ENCODE measurements around the gene TGFA. TPM values are rescaled to one million over a fixed set of nuclear protein-coding genes. Genes with fewer than 3 reads are reported as not detected.

The TGFA gene
- total RNA-seq, 2 donors from 2014 or later, result 2.0 to 3.2 TPM

DNA sequence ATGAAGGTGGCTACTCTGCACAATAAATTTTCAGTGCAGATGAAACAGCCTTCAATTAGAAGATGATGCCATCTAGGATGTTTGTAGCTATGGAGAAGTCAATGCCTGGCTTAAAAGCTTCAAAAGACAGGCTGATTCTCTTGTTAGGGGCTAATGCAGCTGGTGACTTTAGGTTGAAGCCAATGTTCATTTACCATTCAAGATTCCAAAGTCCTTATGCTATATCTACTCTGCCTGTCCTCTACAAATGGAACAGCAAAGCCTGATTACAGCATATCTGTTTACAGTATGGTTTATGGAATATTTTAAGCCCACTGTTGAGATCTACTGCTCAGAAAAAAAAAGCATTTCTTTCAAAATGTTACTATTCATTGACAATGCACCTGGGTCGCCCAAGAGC, 15.8 kb downstream of the TGFA start:
- no peak overlapping the region for H3K27ac ChIP-seq (ENCODE audit: low read depth, low read length)
- Mint-ChIP-seq H3K4me1 (peaks cover 14% of the 10 kb centered on the region), H3K36me3 (ENCODE audit: low read depth) (no peaks in the 10 kb centered on the region), H3K27ac (no peak overlapping the region), H3K9me3 (peaks cover 6% of the 10 kb centered on the region), H3K4me3 (no peak overlapping the region), H3K27me3 (ENCODE audit: insufficient read depth) (peaks cover 4% of the 10 kb centered on the region)
- H3K9me3 ChIP-seq (ENCODE audit: control insufficient read depth, low read length), result peaks cover 9% of the 10 kb centered on the region
- no peak for DNase-seq
- no peaks in the 10 kb centered on the region for H3K27me3 ChIP-seq (ENCODE audit: control insufficient read depth, insufficient read depth, low read length, poor library complexity, severe bottlenecking)
- H3K36me3 ChIP-seq (ENCODE audit: control insufficient read depth, insufficient read depth, low read length), result no peaks in the 10 kb centered on the region
- TF ChIP-seq, protein P1, sequence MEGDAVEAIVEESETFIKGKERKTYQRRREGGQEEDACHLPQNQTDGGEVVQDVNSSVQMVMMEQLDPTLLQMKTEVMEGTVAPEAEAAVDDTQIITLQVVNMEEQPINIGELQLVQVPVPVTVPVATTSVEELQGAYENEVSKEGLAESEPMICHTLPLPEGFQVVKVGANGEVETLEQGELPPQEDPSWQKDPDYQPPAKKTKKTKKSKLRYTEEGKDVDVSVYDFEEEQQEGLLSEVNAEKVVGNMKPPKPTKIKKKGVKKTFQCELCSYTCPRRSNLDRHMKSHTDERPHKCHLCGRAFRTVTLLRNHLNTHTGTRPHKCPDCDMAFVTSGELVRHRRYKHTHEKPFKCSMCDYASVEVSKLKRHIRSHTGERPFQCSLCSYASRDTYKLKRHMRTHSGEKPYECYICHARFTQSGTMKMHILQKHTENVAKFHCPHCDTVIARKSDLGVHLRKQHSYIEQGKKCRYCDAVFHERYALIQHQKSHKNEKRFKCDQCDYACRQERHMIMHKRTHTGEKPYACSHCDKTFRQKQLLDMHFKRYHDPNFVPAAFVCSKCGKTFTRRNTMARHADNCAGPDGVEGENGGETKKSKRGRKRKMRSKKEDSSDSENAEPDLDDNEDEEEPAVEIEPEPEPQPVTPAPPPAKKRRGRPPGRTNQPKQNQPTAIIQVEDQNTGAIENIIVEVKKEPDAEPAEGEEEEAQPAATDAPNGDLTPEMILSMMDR (conservative IDR thresholded peaks at IDR 0.05), result no peak
- no peak overlapping the region for H3K9ac ChIP-seq (ENCODE audit: extremely low read depth, low read length, poor library complexity, severe bottlenecking)
- WGBS, 2 experiments (ENCODE audit: insufficient coverage in 1 of 2, insufficient read length in 1 of 2), result 75 to 96% methylated on average over 1 of the region's 1 CpG
- no peaks in the 10 kb centered on the region for H3K4me1 ChIP-seq (ENCODE audit: control insufficient read depth, insufficient read depth, low read length)
- no peak overlapping the region for H3K4me3 ChIP-seq (ENCODE audit: low read length)

DNA sequence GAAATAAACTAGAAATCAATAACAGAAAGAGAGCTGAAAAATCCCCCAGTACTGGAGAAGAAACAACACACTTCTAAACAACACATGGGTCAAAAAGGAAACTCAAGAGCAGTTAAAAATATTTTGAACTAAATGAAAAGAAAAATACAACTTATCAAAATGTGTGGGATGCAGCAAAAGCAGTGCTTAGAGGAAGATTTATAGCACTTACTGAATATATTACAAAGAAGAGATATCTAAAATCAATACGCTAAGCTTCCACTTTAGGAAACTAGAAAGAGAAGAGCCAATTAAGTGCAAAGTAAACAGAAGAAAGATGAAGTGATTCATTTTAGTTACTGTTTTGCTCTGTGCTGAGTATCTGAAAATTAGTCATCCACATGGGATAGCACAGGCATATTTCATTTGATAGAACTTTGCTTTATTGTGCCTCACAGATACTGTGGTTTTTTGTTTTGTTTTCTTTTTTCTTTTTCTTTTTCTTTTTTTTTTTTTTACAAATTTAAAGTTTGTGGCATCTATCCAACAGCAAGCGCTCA, 17.0 kb downstream of the TGFA start:
- Histone ChIP-seq H3K9me3 (ENCODE audit: control insufficient read depth, low read length) (peaks cover 9% of the 10 kb centered on the region), H3K9ac (ENCODE audit: extremely low read depth, low read length, poor library complexity, severe bottlenecking) (no peak overlapping the region), H3K27ac (ENCODE audit: low read depth, low read length) (no peak overlapping the region), H3K36me3 (ENCODE audit: control insufficient read depth, insufficient read depth, low read length) (no peaks in the 10 kb centered on the region), H3K4me3 (ENCODE audit: low read length) (no peak overlapping the region), H3K4me1 (ENCODE audit: control insufficient read depth, insufficient read depth, low read length) (peaks cover 6% of the 10 kb centered on the region), H3K27me3 (ENCODE audit: control insufficient read depth, insufficient read depth, low read length, poor library complexity, severe bottlenecking) (no peaks in the 10 kb centered on the region)
- H3K4me1 Mint-ChIP-seq, result peaks cover 22% of the 10 kb centered on the region
- no peaks in the 10 kb centered on the region for H3K36me3 Mint-ChIP-seq (ENCODE audit: low read depth)
- H3K27me3 Mint-ChIP-seq (ENCODE audit: insufficient read depth), result peaks cover 4% of the 10 kb centered on the region
- TF ChIP-seq, protein P1 (conservative IDR thresholded peaks at IDR 0.05), result no peak
- DNase-seq, result no peak
- 94 to 100% methylated on average over 1 of the region's 2 CpGs for WGBS, 2 experiments (ENCODE audit: insufficient coverage in 1 of 2, insufficient read length in 1 of 2)
- no peak overlapping the region for H3K4me3 Mint-ChIP-seq
- no peak overlapping the region for H3K27ac Mint-ChIP-seq
- peaks cover 6% of the 10 kb centered on the region for H3K9me3 Mint-ChIP-seq

DNA sequence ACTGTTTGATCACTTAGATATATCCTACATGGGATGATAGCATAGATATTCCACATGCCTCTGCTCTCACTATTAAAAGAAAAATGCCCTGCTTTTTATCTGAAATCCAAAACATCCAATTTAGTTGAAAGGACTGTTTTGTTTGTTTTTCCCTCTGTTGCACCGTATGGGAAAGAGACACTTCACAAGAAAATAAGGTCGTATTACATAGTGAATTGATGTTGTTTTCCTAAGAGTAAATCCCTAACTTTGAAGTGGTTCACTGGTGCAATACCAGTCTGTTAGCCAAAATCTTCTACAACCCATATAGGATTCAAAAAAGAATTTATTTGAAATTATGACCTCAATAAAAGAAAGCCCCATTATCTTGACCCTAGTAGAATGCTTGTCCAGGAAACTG, 18.1 kb downstream of the TGFA start:
- Histone ChIP-seq H3K36me3 (ENCODE audit: control insufficient read depth, insufficient read depth, low read length) (no peaks in the 10 kb centered on the region), H3K4me1 (ENCODE audit: control insufficient read depth, insufficient read depth, low read length) (peaks cover 6% of the 10 kb centered on the region), H3K27ac (ENCODE audit: low read depth, low read length) (no peak overlapping the region), H3K9me3 (ENCODE audit: control insufficient read depth, low read length) (peaks cover 9% of the 10 kb centered on the region), H3K9ac (ENCODE audit: extremely low read depth, low read length, poor library complexity, severe bottlenecking) (no peak overlapping the region), H3K27me3 (ENCODE audit: control insufficient read depth, insufficient read depth, low read length, poor library complexity, severe bottlenecking) (no peaks in the 10 kb centered on the region), H3K4me3 (ENCODE audit: low read length) (no peak overlapping the region)
- Mint-ChIP-seq H3K9me3 (peaks cover 6% of the 10 kb centered on the region), H3K27ac (no peak overlapping the region), H3K4me3 (no peak overlapping the region), H3K4me1 (peaks cover 22% of the 10 kb centered on the region), H3K27me3 (ENCODE audit: insufficient read depth) (peaks cover 4% of the 10 kb centered on the region), H3K36me3 (ENCODE audit: low read depth) (no peaks in the 10 kb centered on the region)
- no peak for DNase-seq
- WGBS, 2 experiments (ENCODE audit: insufficient coverage in 1 of 2, insufficient read length in 1 of 2), result 73% methylated on average over 2 of the region's 2 CpGs; no CpG with 5 or more reads in 1 of the 2 experiments
- TF ChIP-seq, protein P1 (conservative IDR thresholded peaks at IDR 0.05), result no peak
